Spleen (tissue), 7 donors: ENCODE measurements around the gene PTPRZ1.

Source experiments
- POLR2A ChIP-seq, 3 donors: fragments of 450-650 bp; IDR thresholded peaks; one replicate each; pipeline ENCODE4 v1.5.1; 2017; ENCODE audit warnings: antibody characterized with exemption in 3 of 3, mild to moderate bottlenecking in 1 of 3
- POLR2AphosphoS5 ChIP-seq, 3 donors: sonication (generic); formaldehyde crosslinking; IDR thresholded peaks; one replicate each; pipeline ENCODE4 v1.5.1; 2017; ENCODE audit warnings: antibody characterized with exemption in 3 of 3
- TF ChIP-seq, protein P1 (sequence below), 11 experiments: fragments of 200-600 bp in 7 of 11; fragments of 450-650 bp in 4 of 11; sonication (generic) in 4 of 11; IDR thresholded peaks in 8 of 11; conservative IDR thresholded peaks in 3 of 11; 1 replicate in 7 of 11; 2 replicates in 4 of 11; pipeline versions ENCODE4 v1.4.0 to v1.8.0; 2016 to 2021; ENCODE audit warnings: antibody characterized with exemption in 11 of 11, inconsistent platforms in 4 of 11, mild to moderate bottlenecking in 1 of 11
- donor health status: DM: no; HTN: no; CAD: no; lungs with moderate emphysema.
- donor health status: DM: no; HTN: no; CAD: no.
- donor health status: DM: no; HTN: no; CAD: no.

DNA sequence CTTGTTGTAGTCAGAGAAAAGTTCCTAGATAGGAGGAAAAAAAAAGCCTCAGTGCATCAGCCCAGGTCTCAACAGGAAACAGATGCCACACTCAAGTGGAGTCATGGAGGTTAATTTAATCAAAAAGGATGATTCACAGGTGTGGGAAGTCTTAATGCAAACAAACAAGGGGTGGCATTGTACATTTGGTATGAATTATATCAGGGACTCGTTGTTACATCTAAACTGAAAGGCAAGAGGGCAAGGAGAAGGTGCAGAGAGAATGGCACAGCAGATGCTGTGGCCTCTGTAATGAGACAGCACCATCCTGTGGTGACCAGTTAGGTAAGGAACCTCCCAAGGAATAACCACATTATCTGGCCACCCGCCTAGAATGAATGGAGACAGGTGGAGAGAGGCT is 133.7 kb downstream of the PTPRZ1 start:
- TF ChIP-seq, protein P1, sequence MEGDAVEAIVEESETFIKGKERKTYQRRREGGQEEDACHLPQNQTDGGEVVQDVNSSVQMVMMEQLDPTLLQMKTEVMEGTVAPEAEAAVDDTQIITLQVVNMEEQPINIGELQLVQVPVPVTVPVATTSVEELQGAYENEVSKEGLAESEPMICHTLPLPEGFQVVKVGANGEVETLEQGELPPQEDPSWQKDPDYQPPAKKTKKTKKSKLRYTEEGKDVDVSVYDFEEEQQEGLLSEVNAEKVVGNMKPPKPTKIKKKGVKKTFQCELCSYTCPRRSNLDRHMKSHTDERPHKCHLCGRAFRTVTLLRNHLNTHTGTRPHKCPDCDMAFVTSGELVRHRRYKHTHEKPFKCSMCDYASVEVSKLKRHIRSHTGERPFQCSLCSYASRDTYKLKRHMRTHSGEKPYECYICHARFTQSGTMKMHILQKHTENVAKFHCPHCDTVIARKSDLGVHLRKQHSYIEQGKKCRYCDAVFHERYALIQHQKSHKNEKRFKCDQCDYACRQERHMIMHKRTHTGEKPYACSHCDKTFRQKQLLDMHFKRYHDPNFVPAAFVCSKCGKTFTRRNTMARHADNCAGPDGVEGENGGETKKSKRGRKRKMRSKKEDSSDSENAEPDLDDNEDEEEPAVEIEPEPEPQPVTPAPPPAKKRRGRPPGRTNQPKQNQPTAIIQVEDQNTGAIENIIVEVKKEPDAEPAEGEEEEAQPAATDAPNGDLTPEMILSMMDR (IDR thresholded peaks at IDR 0.05 in 8 of 11, conservative IDR thresholded peaks at IDR 0.05 in 3 of 11), result no peak
- TF ChIP-seq POLR2A (IDR thresholded peaks at IDR 0.05) (no peak), POLR2AphosphoS5 (IDR thresholded peaks at IDR 0.05) (no peak)
